Measurements from ENCODE around the gene RAPGEF1. TPM values are rescaled to one million over a fixed set of nuclear protein-coding genes. Genes with fewer than 3 reads are reported as not detected.

RAPGEF1 gene
- total and polyA plus RNA-seq, 2 of the 13 experiments (the other 11 are each of a cell fraction or from before 2014, with no cell fraction given) = 21.2 to 38.9 TPM

GRCh38 chr9:131610231-131610761, 129.6 kb downstream of the RAPGEF1 start (continued):
- no peak for TF ChIP-seq ZFP91 (CRISPR knock-in tag; IDR thresholded peaks at IDR 0.05; ENCODE audit: borderline replicate concordance)
- TF ChIP-seq NRL (CRISPR knock-in tag; IDR thresholded peaks at IDR 0.05; ENCODE audit: borderline replicate concordance) = no peak

- Histone ChIP-seq H3K4me2 (ENCODE audit: low read depth, low read length) (no peak overlapping the region), H3K4me3 (replicated peaks in 1 of 3; ENCODE audit: insufficient read depth in 1 of 3, low read depth in 2 of 3, low read length in 3 of 3) (no peak overlapping the region), H3K36me3 (replicated peaks in 1 of 2; ENCODE audit: control insufficient read depth in 1 of 2, insufficient read depth in 2 of 2, low read length in 2 of 2) (peaks cover 4 to 13% of the 10 kb centered on the region in 2 experiments; a peak in 4 of 5 replicates), H3K9me3 (ENCODE audit: low read length) (no peaks in the 10 kb centered on the region), H2AFZ (ENCODE audit: low read length) (no peak overlapping the region), H3K9ac (ENCODE audit: insufficient read depth, low read depth, low read length) (no peak overlapping the region), H3K27ac (ENCODE audit: extremely low read length, insufficient read depth, low read length) (no peak overlapping the region), H3K4me1 (ENCODE audit: insufficient read depth, low read length) (peaks cover 53% of the 10 kb centered on the region), H3K79me2 (ENCODE audit: insufficient read depth, low read length) (no peaks in the 10 kb centered on the region), H4K20me1 (ENCODE audit: insufficient read depth, low read length) (no peaks in the 10 kb centered on the region), H3K27me3 (ENCODE audit: control insufficient read depth in 1 of 2, insufficient read depth in 2 of 2, low read length in 2 of 2) (no peaks in the 10 kb centered on the region)
- BruUV-seq (replicated peaks) = no TSS peak
- 92% methylated on average over 13 of the region's 14 CpGs for WGBS (ENCODE audit: low lambda C conversion rate)
- FAIRE-seq (no peak), DNase-seq (ENCODE audit: low spot score) (no peak), ATAC-seq (no peak)
- intact Hi-C loops (cut with micrococcal nuclease; ENCODE audit: unreplicated experiment) = loop anchor here (5.0 kb wide), 1 partner anchor 48 kb away; no protein-coding TSS in a partner anchor
- in situ Hi-C loops (cut with HindIII; ENCODE audit: extremely low pct_ligation_motif_present, low pct_unique_long_range_greater_than_20kb) = no loop called here
- TF ChIP-seq SMARCE1 (IDR thresholded peaks at IDR 0.05; ENCODE audit: borderline replicate concordance) (no peak), AFF4 (CRISPR knock-in tag; IDR thresholded peaks at IDR 0.05) (no peak), ZNF564 (CRISPR knock-in tag; IDR thresholded peaks at IDR 0.05) (no peak), KDM5A (IDR thresholded peaks at IDR 0.05; ENCODE audit: borderline replicate concordance, low read length) (no peak), TAF15 (IDR thresholded peaks at IDR 0.05; ENCODE audit: low read depth, low read length, poor library complexity, severe bottlenecking) (no peak), DNMT1 (CRISPR knock-in tag; IDR thresholded peaks at IDR 0.05) (no peak)
- CTCF ChIA-PET (ENCODE audit: low intra/inter-chr PET ratio, low total read pairs) = interaction anchor here (1.6 kb wide), 1 partner anchor 131 kb away, joined by 6 read pairs; the partner anchor contains the start of gene RAPGEF1
- POLR2A ChIA-PET = interaction anchor here (0.6 to 1.4 kb wide), 2 partner anchors 26 to 744 kb away, joined by 3 to 4 read pairs; no protein-coding TSS in a partner anchor
Measured at GRCh38 chr9:131609099-131609830, 130.6 kb downstream of the RAPGEF1 start.
